Muscle of arm (tissue), 12 donors: ENCODE measurements around the gene RNF39. TPM values are rescaled to one million over a fixed set of nuclear protein-coding genes. Genes with fewer than 3 reads are reported as not detected.
A peak's percentile ranks its signal among the peaks of the same experiment; 100 is the strongest.

Experiments used
- DNase-seq: peaks from one replicate; pipeline ENCODE4 v3.0.0-alpha.2; 2013
- polyA plus RNA-seq, 12 donors: library from polyadenylated mRNA; unstranded; fragments of 120-200 nt; gene quantifications; one replicate each; pipeline ENCODE4 v1.2.1, GENCODE V29; 2013; ENCODE audit not compliant: insufficient read length in 12 of 12

RNF39 gene
- polyA plus RNA-seq, 12 donors, result 0.29 to 5.0 (median 0.63) TPM; not detected in 2

DNA sequence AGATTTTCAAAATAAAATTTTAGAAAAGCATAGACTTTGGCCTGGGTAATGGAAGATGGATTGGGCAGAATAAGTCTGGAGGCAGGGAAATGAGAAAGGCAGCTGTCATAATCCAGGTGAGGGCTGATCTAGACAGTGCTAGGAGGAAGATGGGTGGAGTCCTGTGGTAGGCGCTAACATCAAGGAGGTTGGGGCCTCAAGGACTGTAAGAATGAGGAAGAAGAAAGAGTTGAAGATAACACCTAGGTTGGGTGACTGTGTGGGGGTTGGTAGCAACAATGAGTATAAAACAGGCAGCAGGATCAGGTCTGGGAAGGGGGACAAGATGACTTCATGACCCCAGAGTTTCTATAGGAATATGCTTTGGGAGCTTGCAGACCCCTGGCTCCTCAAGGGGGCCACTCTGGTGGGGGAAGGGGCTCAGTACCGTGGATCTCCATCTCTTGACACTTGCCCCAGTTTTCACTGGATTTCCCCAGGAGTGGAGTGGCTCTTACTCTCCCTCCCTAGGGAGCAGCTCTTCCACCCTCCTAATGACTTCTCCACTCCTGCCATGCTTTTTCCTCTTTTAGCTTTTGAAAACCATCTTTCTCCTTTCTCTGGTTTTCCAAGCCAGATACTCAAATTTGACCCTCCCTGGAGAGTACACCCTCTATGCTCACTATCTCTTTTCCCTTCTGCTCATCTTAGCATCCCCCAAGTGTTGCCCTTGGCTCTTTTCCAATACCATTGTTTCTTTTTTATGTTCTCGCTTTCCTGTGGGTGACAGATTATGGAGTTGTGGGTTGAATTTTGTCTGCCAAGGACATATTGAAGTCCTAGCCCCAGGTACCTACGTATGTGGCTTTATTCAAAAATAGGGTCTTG is 22.6 kb upstream of the RNF39 start:
- DNase-seq, result no peak

DNA sequence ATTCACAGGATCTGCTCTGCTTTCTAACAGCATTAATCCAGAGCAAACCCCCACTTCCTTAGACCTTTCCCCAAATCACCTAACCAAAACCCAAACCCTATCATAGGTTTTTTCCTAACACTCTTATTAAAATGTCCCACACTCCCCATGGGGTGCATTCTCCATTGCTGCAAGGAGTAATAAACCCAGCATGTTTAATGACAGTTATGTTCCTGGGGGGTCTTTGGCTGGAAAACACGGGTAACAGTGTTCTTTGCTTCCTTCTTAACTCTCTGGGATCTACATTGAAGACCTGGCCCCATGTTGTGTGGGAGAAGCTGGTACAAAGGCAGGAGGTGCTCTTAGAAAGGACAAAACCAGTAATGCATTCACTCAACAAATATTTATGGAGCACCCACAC is 21.3 kb upstream of the RNF39 start:
- no peak for DNase-seq

DNA sequence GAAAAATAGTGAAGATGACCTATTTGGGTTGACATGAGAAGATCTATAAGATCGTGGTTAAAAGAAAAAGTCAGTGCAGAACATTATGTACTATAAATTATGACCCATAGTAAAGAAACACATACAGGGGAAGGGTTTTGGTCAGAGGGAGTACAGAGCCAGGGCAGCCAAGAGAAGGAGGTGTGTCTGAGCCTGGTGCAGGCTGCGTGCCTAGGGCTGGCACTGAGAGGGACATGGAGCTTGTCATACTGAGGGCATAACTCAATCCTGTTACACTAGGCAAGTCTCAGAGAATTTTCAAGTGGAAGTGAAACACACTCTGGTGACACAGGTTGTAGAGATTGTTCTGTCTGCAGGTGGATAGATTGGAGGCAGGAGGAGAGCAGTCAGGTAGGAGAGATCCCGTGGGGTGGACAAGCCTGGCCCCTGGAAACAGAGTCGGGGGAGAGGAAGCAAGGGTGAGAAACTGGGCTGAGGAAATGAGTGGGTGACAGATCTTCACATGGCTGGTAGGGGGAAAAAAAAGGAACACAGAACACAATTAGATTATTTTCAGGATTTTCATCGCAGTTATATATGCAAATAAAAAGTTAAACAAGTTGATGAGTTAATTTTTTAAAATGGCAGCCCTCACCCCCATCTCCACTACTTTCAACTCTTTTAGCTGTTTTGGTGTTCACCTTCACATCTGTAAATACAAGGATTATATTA is 18.5 kb upstream of the RNF39 start:
- DNase-seq, result no peak

DNA sequence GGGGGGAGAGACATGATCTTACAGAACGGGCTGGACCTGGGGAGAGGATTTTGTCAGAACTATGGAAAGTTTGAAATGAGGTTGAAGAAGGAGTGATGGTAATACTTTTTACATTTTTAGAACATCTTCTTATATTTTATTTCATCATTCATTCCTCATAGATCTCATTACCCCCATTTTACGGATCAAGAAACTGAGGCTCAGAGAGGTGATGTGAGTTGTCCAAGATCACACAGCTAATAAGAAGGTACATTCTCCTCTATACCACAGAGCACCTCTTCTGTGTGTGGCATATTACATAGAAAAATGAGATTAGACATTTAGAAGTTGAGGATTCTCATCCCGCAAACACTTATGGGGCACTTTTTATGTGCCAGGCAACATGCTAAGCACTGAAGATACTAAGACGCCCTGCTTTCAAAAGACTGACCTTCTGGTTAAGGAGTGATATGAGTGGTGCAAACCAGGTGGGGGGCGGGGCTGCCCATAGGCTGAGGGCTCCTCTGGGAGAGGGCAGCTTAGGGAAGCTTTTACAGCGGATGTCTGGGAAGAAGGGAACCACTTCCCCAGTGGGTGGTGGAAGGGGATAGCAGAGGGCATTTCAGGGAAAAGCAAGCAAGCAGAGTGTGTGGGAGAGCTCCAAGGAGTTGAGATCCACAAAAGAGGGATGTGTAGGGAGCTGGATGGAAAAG is 17.4 kb upstream of the RNF39 start:
- DNase-seq, result no peak

DNA sequence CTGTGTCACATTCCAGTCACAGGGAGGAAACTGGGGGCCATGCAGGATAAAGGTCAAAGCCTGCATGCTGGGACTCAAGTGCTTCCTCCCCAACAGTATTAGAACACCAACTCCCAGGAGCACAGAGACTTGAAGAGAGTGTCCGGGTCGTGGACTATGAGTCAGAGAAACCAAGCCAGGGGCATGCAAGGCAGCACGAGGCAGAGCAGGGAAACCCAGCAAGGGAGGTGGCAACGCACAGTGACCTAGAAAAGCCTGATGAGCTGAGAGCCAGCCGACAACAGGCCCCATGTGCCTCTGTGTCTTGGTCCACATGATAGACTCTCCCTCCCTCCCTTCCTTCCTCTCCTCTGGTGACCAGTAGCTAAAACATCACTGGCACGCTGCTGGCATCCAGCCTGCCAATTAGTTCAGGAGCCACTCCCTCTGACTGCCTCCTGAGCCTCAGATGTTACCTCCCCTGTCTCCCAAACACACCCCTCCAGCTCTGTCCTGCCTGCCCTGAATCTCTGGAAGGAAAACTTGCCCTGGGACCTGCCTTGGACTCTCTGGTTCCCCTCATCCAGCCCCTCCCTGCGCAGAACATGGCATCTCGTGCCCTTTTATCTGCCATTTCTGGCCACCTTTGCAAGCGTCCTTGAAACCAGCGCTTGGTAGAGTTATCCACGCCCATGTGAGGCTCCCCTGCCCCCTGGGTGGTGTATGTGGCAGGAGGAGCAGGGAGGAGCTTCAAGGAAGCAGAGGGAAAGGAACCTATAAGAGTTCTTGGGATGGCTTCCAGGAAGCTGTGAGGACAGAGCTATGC is 16.2 kb upstream of the RNF39 start:
- DNase-seq, result no peak

DNA sequence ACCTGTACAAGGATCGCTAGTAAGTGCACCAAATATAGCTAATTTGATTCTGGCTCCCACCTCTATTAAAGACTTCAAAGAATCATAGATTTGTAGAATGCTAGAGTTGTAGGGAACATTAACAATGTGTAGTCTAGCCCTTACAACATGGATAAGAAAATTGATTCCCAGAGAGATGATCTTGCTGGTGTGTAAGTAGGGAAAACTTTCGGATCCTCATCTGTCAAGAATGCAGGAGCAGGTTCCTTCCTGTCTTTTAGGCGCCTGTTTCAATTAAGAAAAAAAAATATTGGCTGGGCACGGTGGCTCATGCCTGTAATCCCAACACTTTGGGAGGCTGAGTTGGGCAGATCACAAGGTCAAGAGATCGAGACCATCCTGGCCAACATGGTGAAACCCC is 12.3 kb upstream of the RNF39 start:
- DNase-seq, result no peak

DNA sequence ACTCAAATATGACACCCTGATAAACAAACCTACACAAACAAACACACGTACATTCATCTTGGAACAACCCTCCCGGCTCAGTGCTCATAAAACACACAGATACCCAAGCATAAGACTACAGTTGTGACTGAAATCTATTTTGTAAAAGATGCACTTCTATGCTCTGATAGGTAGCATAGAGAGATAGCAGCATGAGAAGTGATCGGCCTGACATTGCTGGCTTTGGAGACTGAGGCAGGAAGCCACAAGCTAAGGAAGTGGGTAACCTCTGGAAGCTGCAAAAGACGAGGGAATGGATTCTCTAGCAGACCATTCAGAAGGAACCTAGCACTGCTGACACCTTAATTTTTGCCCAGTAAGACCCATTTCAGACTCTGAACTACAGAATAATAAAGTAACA is 1.6 kb upstream of the RNF39 start:
- DNase-seq, result no peak

DNA sequence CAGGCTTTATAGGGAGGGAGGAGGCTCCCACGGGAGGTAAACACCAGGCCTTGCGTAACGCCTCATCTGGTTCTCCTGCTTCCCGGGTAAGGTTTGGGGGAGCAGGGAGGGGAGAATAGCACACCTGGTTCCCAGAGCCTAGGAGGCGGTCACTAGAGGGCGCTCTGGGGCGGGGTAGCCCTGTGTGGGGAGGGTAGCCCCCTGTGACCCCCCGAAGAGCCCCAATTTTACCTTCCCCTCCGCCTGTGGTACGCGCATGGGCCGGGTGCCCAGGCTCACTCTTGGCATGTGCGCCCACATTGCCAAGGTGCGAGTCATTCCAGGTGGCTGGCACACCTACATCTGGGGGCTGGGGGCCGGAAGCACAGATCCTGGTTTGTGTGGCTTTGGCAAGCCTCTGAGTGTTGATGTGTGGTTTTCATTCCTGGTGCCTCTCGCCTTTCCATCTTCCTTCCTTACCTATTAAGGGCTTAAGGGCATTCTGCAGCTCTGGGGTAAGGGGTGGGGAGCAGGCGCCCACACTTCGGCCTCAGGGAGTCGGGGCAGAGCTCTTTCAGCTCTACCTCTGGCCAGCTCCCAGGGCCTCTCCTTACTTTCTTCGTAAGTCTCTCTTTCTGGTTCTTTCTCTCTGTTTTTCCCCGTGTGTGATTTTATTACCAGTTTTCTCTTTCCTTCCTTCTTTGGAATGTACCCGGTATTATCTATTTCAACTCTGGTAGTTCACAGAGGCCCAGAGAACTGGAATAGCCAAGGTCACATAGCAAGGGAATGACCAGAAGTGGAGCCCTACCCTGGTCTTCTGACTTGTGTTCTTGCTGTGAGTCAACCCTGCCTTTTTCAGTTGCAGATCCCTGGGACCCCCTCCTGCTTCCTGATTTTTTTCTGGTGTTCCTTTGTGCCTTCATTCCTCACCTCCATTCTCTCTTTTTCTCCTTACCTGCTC is 492 bp upstream of the RNF39 start:
- DNase-seq, result no peak

DNA sequence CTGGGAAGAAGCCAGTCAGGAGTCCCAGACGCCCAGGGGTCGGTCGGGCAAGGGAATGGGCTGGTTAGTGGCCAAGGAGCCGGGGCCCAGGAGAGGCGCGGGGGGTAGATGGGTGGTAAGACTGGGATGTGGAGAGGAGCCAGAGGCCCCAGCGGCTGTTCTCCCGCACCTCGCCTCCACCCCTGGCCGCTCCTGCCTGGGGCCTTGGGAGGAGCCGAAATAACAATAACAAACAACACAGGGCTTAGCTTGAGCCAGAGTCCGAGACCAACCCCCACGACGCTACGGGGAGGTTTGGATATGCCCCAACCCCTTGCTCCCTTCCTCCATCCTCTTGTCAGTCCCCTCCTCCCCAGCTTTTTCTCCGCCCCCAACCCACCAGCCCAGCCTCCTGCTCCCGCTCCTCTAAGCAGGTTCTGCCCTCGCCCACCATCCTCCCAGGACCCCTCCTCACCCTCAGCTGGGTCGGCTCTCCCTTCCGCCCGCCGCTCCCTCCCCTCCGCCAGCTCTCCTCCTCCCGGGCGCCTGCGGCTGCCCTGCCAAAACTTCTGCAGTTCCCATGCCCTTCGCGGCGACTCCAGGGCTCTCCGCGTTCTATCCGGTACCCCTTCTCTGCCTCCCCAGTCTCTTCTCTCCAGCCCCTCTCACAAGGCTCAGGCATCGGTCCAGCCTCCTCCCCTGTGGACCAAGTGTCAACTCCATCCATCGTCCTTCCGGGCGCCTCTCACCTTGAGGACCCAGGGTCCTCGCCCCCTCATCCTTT is 1.1 kb downstream of the RNF39 start:
- no peak for DNase-seq

DNA sequence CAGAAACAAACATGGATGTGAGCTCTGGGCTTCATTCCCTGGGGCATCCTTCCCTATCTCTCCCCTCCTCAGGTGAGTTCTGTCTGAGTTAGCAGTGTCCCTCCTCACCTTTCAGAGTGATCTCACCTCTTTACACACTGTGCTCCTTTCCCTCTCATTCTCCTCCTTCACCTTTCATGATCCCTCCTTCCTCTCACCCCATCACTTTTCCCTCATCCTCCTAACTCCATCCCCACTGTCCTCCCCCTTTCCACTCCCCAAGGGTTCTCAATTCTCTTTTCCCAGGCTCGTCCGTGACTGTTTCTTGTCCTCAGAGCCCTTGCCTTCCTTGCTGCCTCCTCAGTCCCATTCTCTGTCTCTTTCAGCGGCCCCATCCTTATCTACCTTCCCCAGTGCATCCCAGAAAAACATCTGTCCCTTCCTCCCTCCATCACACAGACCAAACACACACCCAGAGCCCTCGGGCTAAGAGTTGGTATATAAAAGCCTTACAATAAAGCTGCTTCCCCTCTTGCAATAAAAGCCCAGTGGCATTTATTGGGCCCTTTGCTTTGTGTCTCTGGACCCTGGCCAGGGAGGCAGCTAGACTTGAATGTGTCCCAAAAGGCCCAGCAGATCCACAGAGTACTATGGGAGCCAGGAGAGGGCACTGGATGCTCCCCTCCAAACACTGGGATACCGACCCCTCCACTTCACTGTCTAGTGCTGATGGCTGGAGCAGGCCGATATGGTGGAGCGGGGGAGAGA is 1.9 kb downstream of the RNF39 start:
- DNase-seq, result no peak

DNA sequence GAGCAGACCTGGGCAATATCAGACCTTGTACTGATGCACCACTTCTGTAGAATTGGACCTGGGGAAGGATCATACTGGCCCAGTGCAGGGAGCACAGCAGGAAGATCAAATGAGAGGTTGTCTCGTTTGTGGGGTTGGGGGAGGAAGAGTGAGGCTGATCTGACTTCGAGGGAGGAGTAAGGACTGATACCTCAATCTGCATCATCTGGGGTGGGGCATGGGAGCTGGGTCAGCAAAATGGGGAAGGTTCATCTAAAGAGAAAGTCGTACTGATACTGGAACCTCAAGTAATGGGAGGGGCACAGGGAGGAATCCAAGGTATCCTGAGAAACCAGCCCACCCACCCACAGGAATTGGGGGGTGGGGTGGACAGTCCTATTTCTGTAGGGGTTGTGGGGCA is 3.7 kb downstream of the RNF39 start:
- DNase-seq, result no peak

DNA sequence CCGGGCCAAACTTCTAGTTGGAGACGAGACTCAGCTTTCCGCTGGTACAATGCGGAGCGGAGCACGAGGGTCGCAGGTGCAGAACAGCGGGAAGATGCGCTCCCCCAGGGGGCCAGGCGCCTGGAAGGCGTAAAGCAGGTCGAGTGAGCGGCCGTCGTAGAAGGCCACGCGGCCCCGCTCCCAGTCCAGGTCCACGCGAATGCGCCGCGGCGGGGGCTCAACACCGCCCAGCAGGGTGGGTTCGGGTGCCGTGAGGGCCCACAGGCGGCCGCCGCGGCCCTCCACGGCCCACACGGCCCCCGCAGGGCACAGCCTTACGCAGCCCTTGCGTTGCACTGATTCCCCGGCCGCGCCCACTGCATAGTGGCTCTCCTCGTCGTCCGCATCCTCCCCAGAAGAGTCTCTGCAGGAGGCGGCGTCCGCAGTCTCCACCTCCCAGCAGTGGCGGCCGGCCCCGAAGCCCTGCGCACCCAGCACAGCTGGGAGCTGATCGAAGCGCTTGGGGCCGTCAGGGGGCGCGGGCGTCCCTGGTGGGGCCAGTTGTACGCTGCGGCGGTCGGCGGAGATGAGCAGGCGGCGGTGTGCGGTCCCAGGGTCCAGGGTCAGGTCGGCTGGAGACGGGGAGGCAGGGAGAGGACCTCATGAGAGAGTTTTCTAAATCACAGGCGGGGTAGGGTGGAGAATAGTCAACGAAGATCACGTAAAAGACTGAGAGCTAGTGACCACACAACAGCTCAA is 4.3 kb downstream of the RNF39 start:
- no peak for DNase-seq

DNA sequence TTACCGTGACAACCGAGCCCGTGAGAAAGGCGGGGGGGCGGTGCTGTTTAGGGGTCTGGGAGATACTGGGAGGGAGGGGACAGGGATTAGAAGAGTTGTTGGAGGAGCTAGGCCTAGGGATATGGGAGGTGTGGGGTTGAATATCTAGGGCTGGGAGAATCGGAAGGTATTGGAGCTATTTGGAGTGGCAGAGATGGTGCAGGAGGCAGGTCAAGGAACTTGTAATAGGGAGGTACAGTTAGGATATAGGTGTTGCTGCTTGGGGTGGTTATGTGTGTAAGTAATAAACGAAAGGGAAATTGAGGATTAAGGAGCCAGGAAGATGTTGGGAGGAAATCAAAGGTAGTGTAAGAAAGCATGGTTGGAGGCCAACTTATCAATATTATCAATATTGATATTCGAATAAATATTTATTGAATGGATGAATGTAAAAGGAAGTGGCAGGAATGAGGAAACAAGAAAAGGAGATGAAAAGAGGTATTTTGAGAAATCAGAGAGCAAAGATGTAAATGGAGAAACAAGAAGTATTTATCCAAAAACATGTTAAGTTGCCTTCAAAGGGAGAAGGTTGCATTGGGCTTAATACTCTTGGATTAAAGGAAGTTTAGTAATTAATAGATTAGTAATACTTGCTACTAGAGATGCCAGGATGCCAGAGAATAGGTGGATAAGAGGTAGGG is 8.0 kb downstream of the RNF39 start:
- DNase-seq, result no peak

DNA sequence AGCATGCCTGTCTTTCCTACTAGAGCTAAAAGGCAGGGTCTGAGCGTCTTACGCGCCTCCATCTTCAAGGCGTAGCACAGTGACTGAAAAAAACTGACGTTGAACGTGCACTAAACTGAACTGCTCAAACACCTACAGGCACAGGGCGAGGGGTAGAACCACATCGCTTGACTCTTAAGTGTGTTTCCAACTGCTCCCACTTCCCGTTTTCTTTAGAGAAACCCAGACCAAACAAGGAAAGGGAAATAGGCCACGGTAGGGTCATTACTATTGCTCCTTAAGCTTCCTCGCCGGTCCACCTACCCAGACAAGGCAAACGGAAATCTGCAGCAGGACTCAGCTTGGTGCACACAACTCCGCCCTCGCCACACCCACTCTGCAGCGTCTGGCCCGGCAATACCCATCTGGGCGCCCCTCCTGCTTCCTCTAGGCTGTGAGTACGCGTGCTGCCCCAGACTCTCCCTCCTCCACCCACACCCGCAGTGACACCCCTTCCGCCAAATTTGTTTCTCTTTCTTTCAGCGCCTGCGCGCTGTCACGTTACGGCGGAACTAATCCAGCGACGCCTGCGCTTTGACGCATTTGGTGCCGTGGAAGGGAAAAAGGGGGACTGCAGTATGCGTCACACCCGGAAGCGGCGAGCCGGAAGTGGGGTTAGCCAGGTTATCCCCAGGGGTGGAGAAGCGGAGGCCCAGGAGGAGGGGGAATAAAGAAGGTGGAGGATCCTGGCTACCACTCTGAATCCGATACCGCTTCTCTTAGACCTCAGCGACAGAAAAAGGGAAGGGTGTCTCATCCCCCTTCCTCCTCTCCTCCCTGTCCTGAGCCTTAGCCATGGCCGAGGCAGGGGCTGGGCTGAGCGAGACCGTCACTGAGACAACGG is 8.8 kb downstream of the RNF39 start, which contains the start of gene PPP1R11:
TSS of gene PPP1R11 (plus strand) at position 622 of the 883 bp plus-strand sequence. CDS start at position 835, 213 bp downstream.
- peak; percentile 100 for DNase-seq

DNA sequence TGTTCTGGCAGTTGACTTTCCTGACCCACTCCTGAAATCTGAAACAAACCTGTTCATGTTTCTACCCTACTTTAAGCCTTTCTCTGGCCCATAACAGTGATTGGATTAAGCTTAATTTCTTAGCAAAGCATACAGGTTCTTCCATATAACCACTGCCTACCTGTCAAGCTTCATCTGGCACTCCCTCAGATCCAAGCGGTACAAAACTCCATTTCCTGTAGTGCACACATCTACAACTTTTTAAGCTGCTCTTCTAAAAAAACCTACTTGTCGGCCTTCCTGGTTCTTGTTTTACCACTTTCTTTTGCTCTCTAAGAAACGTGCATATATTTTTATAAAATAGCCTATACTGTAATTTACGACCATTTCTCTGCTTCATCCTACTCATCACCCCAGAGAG is 9.5 kb downstream of the RNF39 start:
- DNase-seq, result no peak

DNA sequence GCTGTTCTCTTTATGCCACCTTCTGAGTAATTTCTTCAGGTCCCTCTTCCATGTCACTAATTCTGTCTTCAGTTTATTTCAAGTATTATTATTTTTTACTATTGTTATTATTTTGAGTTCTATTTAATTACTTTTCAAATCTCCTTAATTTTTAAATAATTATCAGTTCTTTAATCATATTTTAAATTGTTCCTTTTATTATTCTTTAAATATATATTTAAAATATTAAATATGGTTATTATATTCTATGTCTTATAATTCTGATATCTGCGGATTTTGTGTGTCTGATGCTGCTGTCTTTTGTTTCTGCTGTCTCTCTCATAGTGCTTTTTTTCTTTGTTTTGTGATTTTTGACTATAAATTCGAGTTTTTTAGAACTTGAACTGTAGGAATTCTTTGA is 12.3 kb downstream of the RNF39 start:
- DNase-seq, result no peak
